Mesendoderm (in vitro differentiated cells): Measurements from ENCODE around the gene MED8.

Source experiments
- DNase-seq: peaks from one replicate; pipeline ENCODE4 v3.0.0; 2013
- H2AK5ac ChIP-seq: 2 replicates; pipeline ENCODE4 v1.6.1; 2013; ENCODE audit warnings: low read length, inconsistent platforms
- H2BK120ac ChIP-seq: 2 replicates; pipeline ENCODE4 v1.6.1; 2013; ENCODE audit warnings: low read depth, mild to moderate bottlenecking, low read length, moderate library complexity, mixed read lengths
- H2BK15ac ChIP-seq: replicated peaks from 2 replicates; pipeline ENCODE4 v1.6.1; 2013; ENCODE audit warnings: low read depth, mild to moderate bottlenecking, moderate library complexity
- H2BK5ac ChIP-seq: 2 replicates; pipeline ENCODE4 v1.6.1; 2013; ENCODE audit warnings: low read length, inconsistent platforms
- H3K18ac ChIP-seq: 2 replicates; pipeline ENCODE4 v1.6.1; 2013; ENCODE audit warnings: mild to moderate bottlenecking, low read length, mixed read lengths
- H3K23ac ChIP-seq: one replicate; pipeline ENCODE4 v1.6.1; 2013; ENCODE audit warnings: low read length
- H3K27ac ChIP-seq: 2 replicates; pipeline ENCODE4 v1.5.1; 2013; ENCODE audit warnings: low read depth, mild to moderate bottlenecking, inconsistent platforms, low read length, moderate library complexity
- H3K27me3 ChIP-seq: 2 replicates; pipeline ENCODE4 v1.6.1; 2013; ENCODE audit warnings: low read length, control low read depth, mild to moderate bottlenecking, inconsistent platforms; ENCODE audit not compliant: insufficient read depth, poor library complexity
- H3K36me3 ChIP-seq: 2 replicates; pipeline ENCODE4 v1.6.1; 2013; ENCODE audit warnings: low read length, inconsistent platforms; ENCODE audit not compliant: control insufficient read depth, insufficient read depth
- H3K4ac ChIP-seq: one replicate; pipeline ENCODE4 v1.6.1; 2013; ENCODE audit warnings: low read depth, mild to moderate bottlenecking, low read length, moderate library complexity
- H3K4me1 ChIP-seq: 2 replicates; pipeline ENCODE4 v1.6.1; 2013; ENCODE audit warnings: low read depth, low read length, inconsistent platforms; ENCODE audit not compliant: control insufficient read depth
- H3K4me2 ChIP-seq: 2 replicates; pipeline ENCODE4 v1.6.1; 2013; ENCODE audit warnings: low read length
- H3K4me3 ChIP-seq: 2 replicates; pipeline ENCODE4 v1.5.1; 2013; ENCODE audit warnings: mild to moderate bottlenecking, low read length
- H3K56ac ChIP-seq: one replicate; pipeline ENCODE4 v1.6.1; 2013; ENCODE audit warnings: low read length
- H3K79me1 ChIP-seq: 2 replicates; pipeline ENCODE4 v1.6.1; 2013; ENCODE audit warnings: low read length, inconsistent platforms
- H3K79me2 ChIP-seq: 2 replicates; pipeline ENCODE4 v1.6.1; 2013; ENCODE audit warnings: mild to moderate bottlenecking, low read length; ENCODE audit not compliant: control insufficient read depth, insufficient read depth
- H3K9ac ChIP-seq: 2 replicates; pipeline ENCODE4 v1.6.1; 2013; ENCODE audit warnings: low read length, inconsistent platforms
- H4K5ac ChIP-seq: one replicate; pipeline ENCODE4 v1.6.1; 2013; ENCODE audit warnings: low read length
- H4K8ac ChIP-seq: one replicate; pipeline ENCODE4 v1.6.1; 2013; ENCODE audit warnings: low read depth, mild to moderate bottlenecking, control low read depth, low read length, moderate library complexity
- WGBS: extraction: QIAGEN DNeasy Blood & Tissue Kit; methylation state at CpG from one replicate; pipeline ENCODE4 v1.1.7; 2013; ENCODE audit warnings: low lambda C conversion rate, missing lambda C conversion rate; ENCODE audit not compliant: insufficient coverage; ENCODE audit errors: extremely low coverage; 5-methylcytosine and 5-hydroxymethylcytosine counted together

MED8 gene

GRCh38 chr1:43436371-43436770 lies 46.8 kb upstream of the MED8 start:
- Histone ChIP-seq H3K4me2 (no peak overlapping the region), H3K27ac (no peak overlapping the region), H2BK5ac (no peak overlapping the region), H3K36me3 (peaks cover 13% of the 10 kb centered on the region), H3K4me3 (no peak overlapping the region), H4K5ac (no peak overlapping the region), H3K27me3 (no peaks in the 10 kb centered on the region), H2AK5ac (no peak overlapping the region), H3K9ac (no peak overlapping the region), H3K4ac (no peak overlapping the region), H3K56ac (no peak overlapping the region), H3K4me1 (no peaks in the 10 kb centered on the region), H3K79me1 (no peaks in the 10 kb centered on the region), H4K8ac (no peak overlapping the region), H3K23ac (no peak overlapping the region), H2BK120ac (no peak overlapping the region), H2BK15ac (no peak overlapping the region), H3K18ac (no peak overlapping the region), H3K79me2 (no peaks in the 10 kb centered on the region)
- WGBS: no CpG with 5 or more reads among the region's 3 CpGs
- DNase-seq: no peak

GRCh38 chr1:43435146-43436145 lies 45.8 kb upstream of the MED8 start:
- peak; percentile 45 for DNase-seq
- Histone ChIP-seq H3K36me3 (peaks cover 14% of the 10 kb centered on the region), H4K8ac (no peak overlapping the region)

GRCh38 chr1:43434256-43434655 lies 44.7 kb upstream of the MED8 start:
- Histone ChIP-seq H3K79me1 (no peaks in the 10 kb centered on the region), H3K27me3 (no peaks in the 10 kb centered on the region), H3K23ac (no peak overlapping the region), H3K9ac (no peak overlapping the region), H3K4me1 (no peaks in the 10 kb centered on the region), H4K8ac (no peak overlapping the region), H3K4me2 (no peak overlapping the region), H2BK120ac (no peak overlapping the region), H3K18ac (no peak overlapping the region), H3K27ac (no peak overlapping the region), H3K56ac (no peak overlapping the region), H3K4me3 (no peak overlapping the region), H2BK15ac (no peak overlapping the region), H2BK5ac (no peak overlapping the region), H3K79me2 (no peaks in the 10 kb centered on the region), H4K5ac (no peak overlapping the region), H3K36me3 (peaks cover 14% of the 10 kb centered on the region), H2AK5ac (no peak overlapping the region), H3K4ac (no peak overlapping the region)
- DNase-seq: no peak
- WGBS: no CpG with 5 or more reads among the region's 7 CpGs

More at GRCh38 chr1:43435146-43436145, 45.8 kb upstream of the MED8 start:
- Histone ChIP-seq H3K27ac (no peak overlapping the region), H3K79me1 (no peaks in the 10 kb centered on the region), H2BK120ac (no peak overlapping the region), H3K23ac (no peak overlapping the region), H3K9ac (no peak overlapping the region), H2AK5ac (no peak overlapping the region), H3K4me3 (no peak overlapping the region), H3K4ac (no peak overlapping the region), H3K56ac (no peak overlapping the region), H3K18ac (no peak overlapping the region), H2BK5ac (no peak overlapping the region), H3K4me2 (no peak overlapping the region), H2BK15ac (no peak overlapping the region), H3K79me2 (no peaks in the 10 kb centered on the region), H3K27me3 (no peaks in the 10 kb centered on the region), H3K4me1 (no peaks in the 10 kb centered on the region), H4K5ac (no peak overlapping the region)
- WGBS: no CpG with 5 or more reads among the region's 14 CpGs

GRCh38 chr1:43432907-43433306 lies 43.3 kb upstream of the MED8 start:
- Histone ChIP-seq H4K8ac (no peak overlapping the region), H3K18ac (no peak overlapping the region), H4K5ac (no peak overlapping the region), H3K79me1 (no peaks in the 10 kb centered on the region), H2BK5ac (no peak overlapping the region), H3K4me1 (no peaks in the 10 kb centered on the region), H2BK15ac (no peak overlapping the region), H3K4ac (no peak overlapping the region), H3K79me2 (no peaks in the 10 kb centered on the region), H3K9ac (no peak overlapping the region), H3K56ac (no peak overlapping the region), H2BK120ac (no peak overlapping the region), H3K4me2 (no peak overlapping the region), H3K4me3 (no peak overlapping the region), H3K23ac (no peak overlapping the region), H3K27me3 (no peaks in the 10 kb centered on the region), H3K36me3 (peaks cover 13% of the 10 kb centered on the region), H3K27ac (no peak overlapping the region), H2AK5ac (no peak overlapping the region)
- DNase-seq: no peak
- no CpG with 5 or more reads among the region's 5 CpGs for WGBS

- Histone ChIP-seq H3K36me3 (peaks cover 18% of the 10 kb centered on the region), H2BK15ac (no peak overlapping the region), H3K79me1 (no peaks in the 10 kb centered on the region), H3K56ac (no peak overlapping the region), H2BK5ac (no peak overlapping the region), H3K27ac (no peak overlapping the region), H3K23ac (no peak overlapping the region), H3K9ac (no peak overlapping the region), H2BK120ac (no peak overlapping the region), H3K4me2 (no peak overlapping the region), H3K27me3 (no peaks in the 10 kb centered on the region), H2AK5ac (no peak overlapping the region), H3K4ac (no peak overlapping the region), H4K8ac (no peak overlapping the region), H3K79me2 (no peaks in the 10 kb centered on the region), H3K4me1 (no peaks in the 10 kb centered on the region), H4K5ac (no peak overlapping the region), H3K18ac (no peak overlapping the region), H3K4me3 (no peak overlapping the region)
- DNase-seq: no peak
- no CpG with 5 or more reads among the region's 9 CpGs for WGBS
These were observed 42.7 kb upstream of the MED8 start for GRCh38 chr1:43432171-43432860.
